ENCODE results near the gene TMEM87B.
"Not testable (repeated sequence)": the region's sequence is repeated elsewhere in the genome, so short reads cannot be mapped to it uniquely, and the experiment has no call there.

Gene TMEM87B

DNA sequence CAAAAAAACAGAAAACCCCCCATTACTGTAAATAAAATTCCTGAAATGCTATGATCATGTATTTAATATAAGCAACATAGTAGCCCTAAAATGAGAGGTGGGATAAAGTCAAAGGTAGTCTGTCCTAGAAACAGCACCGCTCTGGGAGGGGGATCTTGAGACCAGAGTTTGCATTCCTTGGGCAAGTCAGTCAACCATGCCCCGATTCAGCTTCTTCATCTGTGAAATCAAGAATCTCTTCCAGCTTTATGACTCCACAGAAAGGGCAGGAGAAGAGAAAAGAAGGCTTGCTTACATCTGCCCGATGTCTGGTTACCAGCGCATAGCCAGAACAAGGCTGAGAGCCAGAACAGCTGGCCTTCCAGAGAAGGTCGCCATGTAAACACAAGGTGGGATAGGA, 81.0 kb downstream of the TMEM87B start:
- no peak for DNase-seq

DNA sequence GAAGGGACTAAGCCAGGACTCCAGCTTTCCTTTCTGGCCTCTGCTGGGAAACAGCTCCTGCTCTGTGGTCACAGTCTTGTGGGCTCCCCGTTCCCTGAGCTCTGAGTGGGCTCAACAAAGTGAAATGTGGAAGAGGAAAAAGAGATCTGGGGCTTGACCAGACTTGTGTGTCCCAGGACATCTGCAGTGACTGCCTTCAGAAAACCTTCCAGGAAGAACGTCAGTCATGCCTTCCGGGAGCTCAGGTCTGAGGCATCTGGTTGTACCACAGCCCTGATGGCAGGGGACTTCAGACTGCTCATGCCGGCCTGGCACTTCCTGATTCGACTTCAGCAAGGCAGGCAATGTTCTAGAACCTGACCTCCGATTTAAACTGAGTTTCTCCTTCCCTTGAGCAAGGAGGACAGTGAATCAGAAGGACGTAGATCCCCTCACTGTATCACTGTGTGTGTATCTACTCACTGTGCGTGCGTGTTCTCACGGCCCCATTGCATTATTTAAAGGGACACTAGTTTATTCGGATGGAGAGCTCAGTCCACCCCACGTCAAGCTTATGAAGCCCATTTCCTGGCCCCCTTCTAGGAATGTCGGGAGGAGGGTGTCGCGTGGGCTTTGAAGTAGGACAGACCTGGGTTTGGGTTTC, 82.6 kb downstream of the TMEM87B start:
- DNase-seq: no peak

DNA sequence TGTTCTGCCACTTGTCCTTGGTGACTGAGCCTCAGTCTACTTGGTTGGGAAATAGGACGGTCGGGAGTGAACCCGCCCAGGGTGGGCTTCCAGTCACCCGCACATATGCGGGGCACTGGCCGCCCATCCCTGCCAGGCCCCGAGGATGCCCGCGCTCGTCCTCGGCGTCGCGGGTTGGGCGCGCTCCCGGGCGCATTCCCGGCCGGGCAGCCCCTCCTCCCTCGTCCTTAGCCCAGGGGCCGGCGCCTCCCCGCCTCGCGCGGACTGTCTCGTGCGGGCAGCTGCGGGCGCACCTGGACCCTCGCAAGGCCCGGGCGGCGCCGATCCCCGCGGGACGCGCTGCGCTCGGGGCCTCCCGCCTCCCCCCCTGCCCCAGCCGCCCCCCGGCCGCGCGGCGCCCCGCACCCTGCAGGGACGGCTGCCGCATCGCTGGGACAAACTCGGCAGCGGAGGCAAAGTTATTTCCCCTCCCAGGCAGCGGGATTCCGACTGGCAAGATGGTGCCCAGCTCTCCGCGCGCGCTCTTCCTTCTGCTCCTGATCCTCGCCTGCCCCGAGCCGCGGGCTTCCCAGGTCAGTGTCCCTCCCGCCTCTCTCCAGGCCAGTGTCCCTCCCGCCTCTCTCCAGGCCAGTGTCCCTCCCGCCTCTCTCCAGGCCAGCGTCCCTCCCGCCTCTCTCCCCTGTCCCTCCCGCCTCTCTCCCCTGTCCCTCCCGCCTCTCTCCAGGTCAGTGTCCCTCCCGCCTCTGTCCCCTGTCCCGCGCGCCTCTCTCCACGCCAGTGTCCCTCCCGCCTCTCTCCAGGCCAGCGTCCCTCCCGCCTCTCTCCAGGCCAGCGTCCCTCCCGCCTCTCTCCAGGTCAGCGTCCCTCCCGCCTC, 83.3 kb downstream of the TMEM87B start, which contains the start of gene FBLN7:
Gene FBLN7 (plus strand): TSS at position 227 of the 874 bp plus-strand sequence. CDS start 271 bp downstream, at position 498.
- DNase-seq: peak; percentile 70

DNA sequence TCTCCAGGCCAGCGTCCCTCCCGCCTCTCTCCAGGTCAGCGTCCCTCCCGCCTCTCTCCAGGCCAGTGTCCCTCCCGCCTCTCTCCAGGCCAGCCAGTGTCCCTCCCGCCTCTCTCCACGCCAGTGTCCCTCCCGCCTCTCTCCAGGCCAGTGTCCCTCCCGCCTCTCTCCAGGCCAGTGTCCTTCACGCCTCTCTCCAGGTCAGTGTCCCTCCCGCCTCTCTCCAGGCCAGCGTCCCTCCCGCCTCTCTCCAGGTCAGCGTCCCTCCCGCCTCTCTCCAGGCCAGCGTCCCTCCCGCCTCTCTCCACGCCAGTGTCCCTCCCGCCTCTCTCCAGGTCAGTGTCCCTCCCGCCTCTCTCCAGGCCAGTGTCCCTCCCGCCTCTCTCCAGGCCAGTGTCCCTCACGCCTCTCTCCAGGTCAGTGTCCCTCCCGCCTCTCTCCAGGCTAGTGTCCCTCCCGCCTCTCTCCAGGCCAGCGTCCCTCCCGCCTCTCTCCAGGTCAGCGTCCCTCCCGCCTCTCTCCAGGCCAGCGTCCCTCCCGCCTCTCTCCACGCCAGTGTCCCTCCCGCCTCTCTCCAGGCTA, 84.1 kb downstream of the TMEM87B start:
- DNase-seq: not testable (repeated sequence)

DNA sequence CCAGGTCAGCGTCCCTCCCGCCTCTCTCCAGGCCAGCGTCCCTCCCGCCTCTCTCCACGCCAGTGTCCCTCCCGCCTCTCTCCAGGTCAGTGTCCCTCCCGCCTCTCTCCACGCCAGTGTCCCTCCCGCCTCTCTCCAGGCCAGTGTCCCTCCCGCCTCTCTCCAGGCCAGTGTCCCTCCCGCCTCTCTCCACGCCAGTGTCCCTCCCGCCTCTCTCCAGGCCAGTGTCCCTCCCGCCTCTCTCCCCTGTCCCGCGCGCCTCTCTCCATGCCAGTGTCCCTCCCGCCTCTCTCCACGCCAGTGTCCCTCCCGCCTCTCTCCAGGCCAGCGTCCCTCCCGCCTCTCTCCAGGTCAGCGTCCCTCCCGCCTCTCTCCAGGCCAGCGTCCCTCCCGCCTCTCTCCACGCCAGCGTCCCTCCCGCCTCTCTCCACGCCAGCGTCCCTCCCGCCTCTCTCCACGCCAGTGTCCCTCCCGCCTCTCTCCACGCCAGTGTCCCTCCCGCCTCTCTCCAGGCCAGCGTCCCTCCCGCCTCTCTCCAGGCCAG, 84.7 kb downstream of the TMEM87B start:
- not testable (repeated sequence) for DNase-seq

DNA sequence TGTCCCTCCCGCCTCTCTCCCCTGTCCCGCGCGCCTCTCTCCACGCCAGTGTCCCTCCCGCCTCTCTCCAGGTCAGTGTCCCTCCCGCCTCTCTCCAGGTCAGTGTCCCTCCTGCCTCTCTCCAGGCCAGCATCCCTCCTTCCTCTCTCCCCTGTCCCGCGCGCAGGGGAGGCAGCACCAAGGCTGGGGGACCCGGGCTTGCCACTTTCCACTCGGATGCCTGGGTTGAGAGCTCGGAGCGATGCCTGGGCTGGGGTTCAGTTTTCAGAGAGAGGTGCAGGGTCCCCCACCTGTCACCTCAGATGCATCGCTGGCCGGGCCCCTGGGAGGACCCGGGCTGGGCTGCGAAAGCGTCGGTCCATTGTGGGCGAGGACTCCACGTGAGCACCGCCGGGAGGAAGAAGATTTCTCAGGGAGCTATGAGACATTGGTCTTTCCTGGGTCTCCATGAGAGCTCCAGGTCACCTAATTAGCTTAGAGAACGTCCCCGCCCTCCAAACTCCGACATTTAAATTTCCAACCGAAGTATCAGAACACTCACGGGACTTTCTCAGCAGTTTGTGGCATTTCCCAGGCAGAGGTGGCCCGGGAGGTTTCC, 85.2 kb downstream of the TMEM87B start:
- no peak for DNase-seq

DNA sequence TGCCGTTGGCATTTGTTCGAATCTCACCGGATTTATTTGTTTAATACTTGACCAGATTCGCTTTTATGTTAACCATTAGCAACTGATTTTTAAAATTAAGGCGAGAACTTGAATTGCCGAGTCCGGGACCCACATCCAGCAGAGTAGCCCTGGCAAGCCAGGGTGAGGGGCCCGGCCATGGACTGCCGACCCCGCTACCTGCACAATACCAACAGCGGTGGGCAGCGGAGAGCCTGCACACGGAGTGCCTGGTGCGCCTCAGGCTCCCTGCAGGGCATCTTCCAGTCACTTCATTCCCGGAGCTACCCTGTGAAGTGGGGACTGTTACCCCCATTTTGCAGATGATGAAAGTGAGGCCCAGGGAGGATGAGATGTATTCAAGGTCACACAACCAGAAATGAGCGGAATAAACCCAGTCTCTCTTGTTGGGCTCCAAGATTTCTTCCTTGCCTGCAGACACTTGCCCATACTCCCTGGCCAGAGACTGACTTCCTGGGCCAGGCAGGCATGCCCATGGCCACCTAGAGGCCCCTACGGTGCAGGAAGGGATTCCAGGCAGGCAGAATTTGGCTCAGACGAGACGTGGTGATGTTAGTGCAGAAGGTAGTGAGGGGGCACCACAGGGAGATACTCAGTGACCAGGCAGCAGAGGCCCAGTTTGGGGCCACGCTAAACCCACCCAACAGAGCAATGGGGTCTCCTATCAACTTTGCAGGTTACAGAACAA, 86.0 kb downstream of the TMEM87B start:
- DNase-seq: no peak

DNA sequence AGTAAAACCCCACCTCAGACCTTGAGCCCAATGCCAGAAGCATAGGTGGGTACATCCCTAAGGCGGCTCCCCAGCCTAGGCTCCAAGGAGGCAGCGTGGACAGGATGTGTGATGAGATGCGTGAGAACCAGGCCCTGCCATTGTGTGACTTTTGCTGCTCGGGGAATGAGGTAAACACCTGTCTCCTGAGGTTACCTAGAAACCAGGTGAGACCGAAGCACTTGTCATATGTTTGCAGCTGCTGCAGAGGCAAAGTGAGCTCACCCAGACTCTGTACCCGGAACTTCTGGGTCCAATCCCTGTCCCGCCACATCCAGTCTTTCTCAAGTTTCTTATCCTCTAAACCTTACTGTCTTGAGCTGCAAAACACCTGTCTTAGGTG, 86.5 kb downstream of the TMEM87B start:
- no peak for DNase-seq

DNA sequence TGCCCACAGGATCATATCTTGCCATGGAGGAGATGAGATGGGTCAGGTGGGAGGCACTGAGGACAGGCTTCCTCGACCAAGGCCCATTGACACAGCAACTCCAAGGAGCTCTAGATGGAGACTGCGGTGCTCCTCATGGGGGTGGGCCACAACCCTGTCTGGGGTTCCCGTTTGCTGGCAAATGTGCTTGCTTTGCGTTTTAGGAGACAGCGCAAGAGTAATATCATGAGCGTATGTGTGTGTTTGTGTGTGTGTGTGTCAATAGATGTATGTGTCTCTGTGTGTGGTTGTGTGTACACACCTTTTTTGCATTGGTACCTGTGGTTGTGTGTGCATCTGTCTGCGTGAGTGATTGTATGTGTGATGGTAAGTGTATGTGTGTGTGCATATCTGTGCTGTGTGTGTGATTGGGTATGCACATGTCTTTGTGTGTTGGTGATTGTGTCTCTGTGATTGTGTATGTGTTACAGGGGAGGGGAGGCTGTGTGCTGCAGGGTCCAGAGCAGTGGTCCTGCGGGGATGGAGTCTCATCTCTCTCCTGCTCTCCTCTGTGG, 87.5 kb downstream of the TMEM87B start:
- no peak for DNase-seq

DNA sequence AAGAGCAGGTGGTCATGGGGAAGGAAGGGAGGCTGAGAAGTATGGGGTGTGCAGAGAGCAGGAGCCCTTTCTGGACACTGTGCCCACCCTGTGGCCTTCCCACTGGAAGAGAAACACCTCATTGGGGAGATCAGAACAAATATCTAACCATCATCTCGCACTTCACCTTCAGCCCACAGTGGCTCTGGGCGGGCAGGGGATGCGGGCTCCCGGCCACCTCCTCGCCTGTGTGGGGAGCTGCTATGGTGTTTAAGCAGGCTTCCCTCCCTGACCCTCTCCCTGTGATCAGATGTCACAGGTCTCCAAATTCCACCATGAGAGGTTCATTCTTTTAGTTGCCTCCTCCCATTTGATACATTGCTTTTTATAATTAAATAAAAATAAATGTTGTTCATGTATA, 88.1 kb downstream of the TMEM87B start:
- no peak for DNase-seq

DNA sequence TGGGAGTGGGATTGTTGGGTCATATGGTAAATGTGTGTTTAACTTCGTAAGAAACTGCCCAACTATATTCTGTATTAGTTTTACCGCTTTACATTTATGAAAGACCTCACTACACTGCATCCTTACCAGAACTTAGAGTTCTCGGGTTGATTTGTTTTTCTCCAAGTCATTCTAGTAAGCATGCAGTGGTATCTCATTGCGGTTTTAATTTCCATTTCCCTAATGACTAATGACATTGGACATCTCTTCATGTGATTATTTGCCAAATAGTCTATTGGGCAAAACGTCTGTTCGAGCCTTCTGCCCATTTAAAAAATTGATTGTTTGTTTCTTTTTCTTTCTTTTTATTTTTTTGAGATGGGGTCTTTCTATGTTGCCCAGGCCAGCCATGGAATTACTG, 89.9 kb downstream of the TMEM87B start:
- DNase-seq: no peak

DNA sequence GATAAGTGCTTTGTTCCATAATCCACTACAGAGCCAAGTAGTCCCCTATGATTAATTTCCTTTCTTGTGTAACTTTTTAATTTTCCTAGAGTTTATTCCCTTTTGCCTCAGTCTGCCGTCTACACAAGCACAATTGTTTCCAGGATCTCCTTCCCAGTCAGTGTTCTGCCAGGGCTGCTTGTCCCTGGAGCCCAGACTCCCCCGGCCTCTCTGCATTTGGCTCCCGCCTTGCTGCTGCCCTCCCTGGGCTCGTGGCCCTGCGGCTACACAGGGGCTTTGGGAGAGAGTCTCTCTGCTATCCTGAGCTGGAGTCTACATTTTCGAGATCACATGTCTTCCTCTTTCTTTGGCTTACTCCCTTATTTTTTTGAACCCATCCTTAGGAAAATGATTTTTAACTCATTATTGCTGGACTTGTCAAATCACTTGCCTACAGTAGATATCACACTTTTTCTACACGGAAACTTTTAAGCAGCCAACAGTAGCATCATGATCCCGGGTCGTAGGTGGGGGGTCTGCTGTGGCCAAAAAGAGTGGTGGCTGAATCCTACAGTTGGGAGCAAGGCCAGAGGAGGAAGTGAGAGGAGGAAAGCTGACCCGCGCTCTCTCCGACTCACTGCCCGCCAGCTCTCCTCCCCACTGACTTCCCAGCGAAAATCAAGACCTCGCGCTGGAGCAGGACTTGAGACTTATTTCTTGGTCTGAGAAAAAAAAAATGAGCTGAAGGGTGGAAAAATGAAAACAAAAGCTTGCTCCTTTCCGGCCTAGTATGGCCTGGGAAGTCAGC, 92.5 kb downstream of the TMEM87B start:
- DNase-seq: no peak

DNA sequence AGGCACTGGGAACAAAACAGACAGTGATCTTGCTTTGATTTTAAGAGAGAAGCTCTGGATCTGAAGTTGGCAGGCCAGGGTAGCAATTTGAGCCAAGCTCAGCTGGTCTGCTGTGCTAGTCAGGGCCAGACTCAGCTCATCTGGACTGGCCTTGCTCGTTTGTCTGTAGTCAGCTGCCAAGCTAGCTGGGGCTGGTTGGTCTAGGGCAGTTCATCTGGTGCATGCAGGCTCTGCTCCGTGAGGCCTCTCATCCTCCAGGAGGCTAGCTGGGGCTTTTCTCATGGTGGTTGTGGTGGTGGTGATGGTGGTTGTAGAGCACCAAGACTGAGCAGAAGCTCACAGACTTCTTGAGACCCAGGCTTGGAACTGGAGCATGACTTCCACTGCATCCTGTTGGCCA, 93.4 kb downstream of the TMEM87B start:
- DNase-seq: no peak

DNA sequence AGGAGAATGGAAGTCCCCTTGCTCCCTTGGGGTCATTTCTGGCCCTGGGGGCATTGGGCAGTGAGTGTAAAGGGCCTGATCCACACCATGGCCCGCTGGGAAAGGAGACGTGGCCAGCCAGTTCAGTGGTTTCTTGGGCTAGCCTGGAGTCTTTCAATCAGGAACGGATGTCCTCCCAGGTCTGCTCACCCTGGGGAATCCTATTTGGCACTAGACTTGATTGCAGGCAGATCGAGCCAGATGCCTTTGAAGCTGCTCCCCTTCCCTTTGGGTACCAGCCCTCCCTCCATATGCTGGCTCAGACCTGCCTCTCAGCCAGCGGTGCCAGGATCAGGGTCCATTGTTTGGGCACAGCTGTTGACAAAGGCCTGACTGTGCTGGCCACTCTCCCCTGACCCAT, 94.1 kb downstream of the TMEM87B start:
- DNase-seq: no peak

DNA sequence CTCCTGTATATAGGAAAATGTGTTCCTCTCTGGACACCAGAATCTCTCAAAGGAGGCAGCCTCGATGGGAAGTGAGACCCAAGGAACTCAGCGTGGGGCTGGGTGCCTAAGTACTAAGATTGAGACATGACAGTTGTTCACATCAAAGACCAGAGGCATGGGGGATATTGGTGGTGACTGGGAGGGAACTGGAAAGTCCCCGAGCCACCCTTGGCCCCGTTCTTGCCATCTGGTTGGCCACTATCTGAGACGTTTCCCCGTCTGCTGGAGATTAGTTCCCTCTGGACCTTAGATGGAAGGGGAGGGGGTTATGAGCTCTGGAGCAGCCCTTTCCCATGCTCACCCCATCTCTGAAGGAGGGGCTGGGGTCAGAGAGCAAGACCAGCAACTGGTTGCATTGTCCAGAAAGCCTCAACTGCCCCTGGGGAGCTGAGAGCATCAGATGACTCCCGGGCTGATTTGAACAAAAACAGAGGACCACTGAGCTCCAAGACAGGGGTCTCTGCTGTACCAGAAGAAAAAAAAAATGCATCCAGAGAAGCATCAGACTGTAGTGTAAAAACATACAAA, 94.9 kb downstream of the TMEM87B start:
- DNase-seq: no peak

DNA sequence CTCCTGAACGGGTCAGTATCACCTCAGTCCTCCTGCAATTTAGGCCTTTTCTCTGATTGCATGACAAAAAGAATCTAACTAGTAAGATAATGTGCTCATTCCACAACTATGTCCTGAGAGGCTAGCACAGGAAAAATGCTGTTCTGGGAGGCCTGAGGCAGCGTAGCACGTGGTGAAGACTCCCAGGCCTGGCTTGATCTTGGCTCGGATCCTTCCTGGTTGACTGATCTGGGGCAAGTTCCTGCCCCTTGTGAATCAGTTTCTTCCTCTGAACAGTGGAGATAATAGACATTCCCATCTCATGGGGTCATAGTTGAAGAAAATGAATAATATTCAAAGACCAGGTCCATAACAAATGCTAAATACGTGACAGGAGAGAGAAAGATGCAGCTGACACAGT, 95.4 kb downstream of the TMEM87B start:
- DNase-seq: peak; percentile 93

DNA sequence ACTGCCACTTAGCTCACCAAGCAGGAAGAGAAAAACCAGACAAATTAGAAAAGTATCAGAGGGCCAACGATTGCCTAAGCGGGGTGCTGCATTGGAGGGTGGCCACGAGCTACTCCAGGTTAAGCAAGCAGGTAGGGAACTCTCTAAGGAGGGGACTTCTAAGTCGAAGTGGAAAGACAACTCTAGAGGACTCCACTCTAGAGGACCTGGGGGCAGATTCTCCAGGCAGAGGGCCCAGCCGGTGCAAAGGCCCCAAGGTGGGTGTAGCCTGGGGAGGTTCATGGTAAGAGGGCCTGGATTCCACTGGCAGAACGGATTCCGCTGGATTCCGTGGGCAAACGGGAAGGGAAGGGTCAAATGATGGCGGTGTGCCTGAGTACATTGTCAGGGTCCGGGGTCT, 95.8 kb downstream of the TMEM87B start:
- no peak for DNase-seq

DNA sequence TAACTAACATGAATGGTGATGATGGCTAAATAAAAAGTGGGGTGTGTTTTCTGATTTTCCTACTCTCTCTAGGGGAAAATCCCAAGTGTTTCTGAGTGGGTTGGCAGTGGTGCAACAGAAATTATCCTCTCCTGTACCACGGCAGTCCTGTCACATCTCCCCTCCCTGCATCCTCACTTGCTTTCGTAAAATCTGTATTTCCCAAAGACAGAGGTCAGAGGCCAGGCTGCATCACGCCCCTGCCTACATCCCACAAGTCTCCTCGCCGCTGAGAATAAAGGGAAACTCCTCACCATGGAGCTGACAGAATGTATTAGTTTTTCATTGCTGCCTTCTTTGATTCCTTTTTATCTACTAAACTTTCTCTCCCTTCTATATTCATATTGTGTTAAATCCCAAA, 96.2 kb downstream of the TMEM87B start:
- DNase-seq: no peak

DNA sequence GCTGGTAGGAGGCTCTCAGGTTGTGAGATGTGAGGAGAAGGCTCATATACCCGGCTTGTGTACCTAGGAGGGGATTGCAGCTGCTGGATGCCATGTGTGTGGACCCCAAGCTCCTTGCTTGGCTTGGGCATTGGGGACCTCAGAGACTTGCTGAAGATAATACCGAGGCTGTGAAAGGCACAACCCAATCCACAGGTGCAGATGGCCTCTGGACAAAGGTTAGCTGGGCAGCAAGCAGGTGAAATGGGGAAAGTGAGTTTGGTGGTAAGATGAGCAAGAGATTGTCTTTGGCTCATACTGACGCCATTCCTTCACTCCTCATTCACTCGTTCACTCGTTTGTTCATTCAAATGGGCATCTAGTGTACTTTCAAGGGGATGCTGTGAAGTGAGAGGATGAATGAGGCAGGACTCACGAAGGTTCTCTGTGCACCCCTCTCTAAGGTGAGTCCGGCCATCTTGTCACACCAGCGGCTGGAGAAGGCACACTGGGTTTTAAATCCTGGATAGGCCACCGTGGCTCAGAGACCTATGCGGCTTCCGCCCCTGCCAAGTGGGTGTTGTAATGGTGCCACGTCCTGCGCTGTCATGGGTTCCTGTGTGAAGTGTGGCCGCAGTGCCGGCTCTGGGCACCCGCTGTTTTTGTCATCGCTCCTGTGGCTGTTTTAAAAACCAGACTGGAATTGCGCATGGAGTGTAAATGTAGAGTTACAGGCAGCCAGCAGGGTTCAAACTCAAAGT, 96.8 kb downstream of the TMEM87B start:
- no peak for DNase-seq

DNA sequence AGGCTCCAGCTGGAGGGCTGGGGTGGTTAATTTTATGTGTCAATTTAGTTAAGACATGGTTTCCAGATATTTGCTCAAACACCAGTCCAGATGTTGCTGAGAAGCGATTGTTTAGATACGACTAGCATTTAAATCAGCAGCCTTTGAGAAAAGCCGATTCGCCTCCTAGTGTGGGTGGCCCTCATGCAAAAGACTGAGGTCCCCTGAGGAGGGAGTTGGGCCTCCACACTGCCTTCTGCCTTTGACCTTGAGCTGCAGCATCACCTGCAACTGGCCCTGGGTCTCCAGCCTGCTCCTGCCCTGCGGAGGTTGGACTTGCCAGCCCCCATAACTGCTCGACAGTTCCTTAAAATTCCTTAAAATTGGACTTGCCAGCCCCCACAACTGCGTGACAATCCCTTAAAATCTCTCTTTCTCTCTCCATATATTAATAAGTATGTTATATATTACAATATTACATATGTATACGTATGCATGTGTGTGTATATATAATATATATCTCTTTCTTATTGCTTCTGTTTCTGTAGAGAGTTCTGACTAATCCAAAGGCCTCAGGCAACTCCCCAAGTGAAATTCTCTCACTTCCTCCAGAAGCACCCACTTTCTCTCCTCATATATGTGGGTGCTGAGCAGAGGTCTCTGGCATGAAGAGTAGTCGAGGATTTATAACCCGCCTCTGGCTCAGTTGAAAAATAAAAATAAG, 97.6 kb downstream of the TMEM87B start:
- DNase-seq: no peak

Data from islet precursor cell (in vitro differentiated cells).